ENCODE measurements around the gene DPPA5. TPM values are rescaled to one million over a fixed set of nuclear protein-coding genes. Genes with fewer than 3 reads are reported as not detected.

Gene DPPA5
- total and polyA plus RNA-seq, 2 of the 13 experiments (the other 11 are each of a cell fraction or from before 2014, with no cell fraction given) = not detected

GRCh38 chr6:73369563-73369962, 15.5 kb upstream of the DPPA5 start, which contains the start of gene OOEP (continued):
- no peak for TF ChIP-seq PRDM10 (CRISPR knock-in tag; IDR thresholded peaks at IDR 0.05; ENCODE audit: low read depth)

- ChIA-PET POLR2A (no interaction called here), CTCF (ENCODE audit: low intra/inter-chr PET ratio, low total read pairs) (no interaction called here)
- Histone ChIP-seq H2AFZ (ENCODE audit: low read length) (no peak overlapping the region), H3K4me3 (replicated peaks in 1 of 3; ENCODE audit: insufficient read depth in 1 of 3, low read depth in 2 of 3, low read length in 3 of 3) (no peak overlapping the region), H3K27ac (ENCODE audit: extremely low read length, insufficient read depth, low read length) (no peak overlapping the region), H4K20me1 (ENCODE audit: insufficient read depth, low read length) (no peaks in the 10 kb centered on the region), H3K4me1 (ENCODE audit: insufficient read depth, low read length) (no peaks in the 10 kb centered on the region), H3K27me3 (ENCODE audit: control insufficient read depth in 1 of 2, insufficient read depth in 2 of 2, low read length in 2 of 2) (peaks cover 0 to 16% of the 10 kb centered on the region in 2 experiments; a peak in 3 of 5 replicates), H3K36me3 (replicated peaks in 1 of 2; ENCODE audit: control insufficient read depth in 1 of 2, insufficient read depth in 2 of 2, low read length in 2 of 2) (no peaks in the 10 kb centered on the region), H3K9ac (ENCODE audit: insufficient read depth, low read depth, low read length) (no peak overlapping the region), H3K4me2 (ENCODE audit: low read depth, low read length) (no peak overlapping the region), H3K79me2 (ENCODE audit: insufficient read depth, low read length) (no peaks in the 10 kb centered on the region), H3K9me3 (ENCODE audit: low read length) (0 out of 2 replicates have a peak, but pooled peaks cover 8% of the 10 kb centered on the region)
- DNase-seq (ENCODE audit: low spot score) (no peak), FAIRE-seq (no peak), ATAC-seq (no peak)
- in situ Hi-C loops (cut with HindIII; ENCODE audit: extremely low pct_ligation_motif_present, low pct_unique_long_range_greater_than_20kb) = no loop called here
- 5% methylated on average over 13 of the region's 14 CpGs for WGBS (ENCODE audit: low lambda C conversion rate)
- TF ChIP-seq THYN1 (CRISPR knock-in tag; IDR thresholded peaks at IDR 0.05; ENCODE audit: borderline replicate concordance, low read depth) = no peak
- no peak for TF ChIP-seq FOSL2 (CRISPR knock-in tag; IDR thresholded peaks at IDR 0.05)
- TF ChIP-seq ZNF138 (CRISPR knock-in tag; IDR thresholded peaks at IDR 0.05; ENCODE audit: low read depth) = no peak
- TF ChIP-seq MXD1 (CRISPR knock-in tag; IDR thresholded peaks at IDR 0.05) = no peak
- TF ChIP-seq TAF15 (IDR thresholded peaks at IDR 0.05; ENCODE audit: low read depth, low read length, poor library complexity, severe bottlenecking) = no peak
- no peak for TF ChIP-seq ATF1 (CRISPR knock-in tag; IDR thresholded peaks at IDR 0.05)
- no peak for TF ChIP-seq BCL3 (CRISPR knock-in tag; IDR thresholded peaks at IDR 0.05)
- no peak for TF ChIP-seq TERF1 (CRISPR knock-in tag; IDR thresholded peaks at IDR 0.05)
- TF ChIP-seq ZNF513 (CRISPR knock-in tag; conservative IDR thresholded peaks at IDR 0.05) = no peak
- no peak for TF ChIP-seq SETDB1 (CRISPR knock-in tag; IDR thresholded peaks at IDR 0.05; ENCODE audit: borderline replicate concordance)
- no TSS peak for BruUV-seq (replicated peaks)
- intact Hi-C loops (cut with micrococcal nuclease; ENCODE audit: unreplicated experiment) = no loop called here
Observed at GRCh38 chr6:73369157-73369556, 15.1 kb upstream of the DPPA5 start.

All from HepG2 (cell line).